HEK293 (cell line): ENCODE measurements around the gene PHLDB2.

Experiments used
- CTCF ChIA-PET: fragments of 350-600 bp; formaldehyde crosslinking; extraction: SDS; loops from one replicate; lab custom pipeline; 2021; ENCODE audit warnings: antibody characterized with exemption; lab: Yijun Ruan, JAX
- POLR2A ChIA-PET: fragments of 300-600 bp; formaldehyde crosslinking; extraction: SDS; loops from one replicate; lab custom pipeline; 2020; ENCODE audit warnings: antibody characterized with exemption, inconsistent platforms; lab: Yijun Ruan, JAX
- H3K27ac ChIP-seq: fragments of 200-500 bp; sonication (Bioruptor generic); 2 replicates; pipeline ENCODE4 v1.5.1; 2014; ENCODE audit warnings: low read depth, low read length, control low read depth, inconsistent platforms; ENCODE audit errors: extremely low read depth
- H3K36me3 ChIP-seq, 2 experiments: fragments of 200-500 bp in 1 of 2; sonication (Bioruptor generic) in 1 of 2; 1 replicate in 1 of 2; 2 replicates in 1 of 2; pipeline ENCODE4 v1.5.1; 2014 to 2017; ENCODE audit warnings: inconsistent platforms in 2 of 2, low read length in 2 of 2; ENCODE audit not compliant: control insufficient read depth in 2 of 2, insufficient read depth in 1 of 2
- H3K4me1 ChIP-seq: fragments of 200-500 bp; sonication (Bioruptor generic); 2 replicates; pipeline ENCODE4 v1.5.1; 2014; ENCODE audit warnings: mild to moderate bottlenecking, low read length, inconsistent platforms; ENCODE audit not compliant: control insufficient read depth, insufficient read depth
- H3K4me3 ChIP-seq: 2 replicates; pipeline ENCODE4 v1.5.1; 2011; ENCODE audit warnings: low read depth, mild to moderate bottlenecking, control low read depth, low read length, moderate library complexity
- H3K9me3 ChIP-seq: fragments of 200-500 bp; sonication (Bioruptor generic); 2 replicates; pipeline ENCODE4 v1.5.1; 2014; ENCODE audit warnings: low read depth, low read length, inconsistent platforms; ENCODE audit not compliant: control insufficient read depth, insufficient read depth
- GLI2 ChIP-seq: fragments of 450-650 bp; formaldehyde crosslinking; IDR thresholded peaks from 2 replicates; pipeline ENCODE4; 2017; ENCODE audit warnings: missing biosample characterization, missing genetic modification characterization, low read depth, borderline replicate concordance
- GLIS1 ChIP-seq: fragments of 450-650 bp; formaldehyde crosslinking; IDR thresholded peaks from 2 replicates; pipeline ENCODE4 v1.5.1; 2016; ENCODE audit warnings: missing biosample characterization, missing genetic modification characterization
- INSM2 ChIP-seq: fragments of 450-650 bp; formaldehyde crosslinking; IDR thresholded peaks from 2 replicates; pipeline ENCODE4 v1.5.1; 2016; ENCODE audit warnings: missing biosample characterization, missing genetic modification characterization
- PRDM10 ChIP-seq: fragments of 450-650 bp; formaldehyde crosslinking; IDR thresholded peaks from 2 replicates; pipeline ENCODE4 v1.5.1; 2016; ENCODE audit warnings: missing biosample characterization, missing genetic modification characterization
- PRDM6 ChIP-seq: fragments of 450-650 bp; formaldehyde crosslinking; IDR thresholded peaks from 2 replicates; pipeline ENCODE4 v1.5.1; 2017; ENCODE audit warnings: missing biosample characterization, missing genetic modification characterization
- TRIM28 ChIP-seq: IDR thresholded peaks from 2 replicates; pipeline ENCODE4 v1.6.1; 2011; ENCODE audit warnings: low read length, control low read depth, borderline replicate concordance
- ZBTB20 ChIP-seq: fragments of 450-650 bp; formaldehyde crosslinking; IDR thresholded peaks from 2 replicates; pipeline ENCODE4 v1.5.1; 2016; ENCODE audit warnings: missing biosample characterization, missing genetic modification characterization
- ZBTB21 ChIP-seq: fragments of 450-650 bp; formaldehyde crosslinking; IDR thresholded peaks from 2 replicates; pipeline ENCODE4 v1.5.1; 2017; ENCODE audit warnings: missing biosample characterization, missing genetic modification characterization
- ZNF157 ChIP-seq: fragments of 450-650 bp; formaldehyde crosslinking; IDR thresholded peaks from 2 replicates; pipeline ENCODE4 v1.5.1; 2016; ENCODE audit warnings: missing biosample characterization, missing genetic modification characterization
- ZNF19 ChIP-seq: fragments of 450-650 bp; formaldehyde crosslinking; IDR thresholded peaks from 2 replicates; pipeline ENCODE4; 2016; ENCODE audit warnings: missing biosample characterization, missing genetic modification characterization, low read depth
- ZNF221 ChIP-seq: fragments of 450-650 bp; formaldehyde crosslinking; IDR thresholded peaks from 2 replicates; pipeline ENCODE4 v1.5.1; 2017; ENCODE audit warnings: missing biosample characterization, missing genetic modification characterization, borderline replicate concordance
- ZNF292 ChIP-seq: fragments of 450-650 bp; formaldehyde crosslinking; IDR thresholded peaks from 2 replicates; pipeline ENCODE4 v1.5.1; 2016; ENCODE audit warnings: low read depth, missing biosample characterization, missing genetic modification characterization, borderline replicate concordance
- ZNF398 ChIP-seq: fragments of 450-650 bp; formaldehyde crosslinking; IDR thresholded peaks from 2 replicates; pipeline ENCODE4 v1.5.1; 2017; ENCODE audit warnings: missing biosample characterization, missing genetic modification characterization

PHLDB2 gene

GRCh38 chr3:111970376-111970775 lies 111.3 kb downstream of the PHLDB2 start (continued):
- no peak for TF ChIP-seq PRDM10 (tag by site-specific recombination)
- TF ChIP-seq GLI2 (tag by site-specific recombination) = no peak

GRCh38 chr3:111971533-111972130 lies 112.6 kb downstream of the PHLDB2 start:
- TF ChIP-seq ZBTB20 (tag by site-specific recombination) (peak; percentile 72), ZBTB21 (tag by site-specific recombination) (no peak), ZNF19 (tag by site-specific recombination) (no peak), TRIM28 (0 out of 2 replicates have a peak, but pooled peaks have one; percentile 36)
- no peak overlapping the region for H3K4me3 ChIP-seq
- CTCF ChIA-PET = interaction anchor here (0.6 to 6.0 kb wide), 4 partner anchors 11 to 254 kb away, joined by 3 to 107 read pairs (median 3); no protein-coding TSS in a partner anchor
- no peaks in the 10 kb centered on the region for H3K36me3 ChIP-seq
- no peaks in the 10 kb centered on the region for H3K4me1 ChIP-seq
- POLR2A ChIA-PET = no interaction called here
- H3K27ac ChIP-seq = no peak overlapping the region
- no peaks in the 10 kb centered on the region for H3K9me3 ChIP-seq

GRCh38 chr3:111972891-111973290 lies 113.8 kb downstream of the PHLDB2 start:
- Histone ChIP-seq H3K9me3 (no peaks in the 10 kb centered on the region), H3K27ac (no peak overlapping the region), H3K36me3 (no peaks in the 10 kb centered on the region), H3K4me3 (no peak overlapping the region), H3K4me1 (no peaks in the 10 kb centered on the region)
- POLR2A ChIA-PET = no interaction called here
- TF ChIP-seq PRDM6 = 0 out of 2 replicates have a peak, but pooled peaks have one; percentile 13
- TF ChIP-seq ZNF221 = no peak
- no peak for TF ChIP-seq ZNF157 (tag by site-specific recombination)
- TF ChIP-seq ZNF398 (tag by site-specific recombination) = 0 out of 2 replicates have a peak, but pooled peaks have one; percentile 14
- no peak for TF ChIP-seq INSM2
- peak; percentile 26; the same call in 1 of the 2 replicates for TF ChIP-seq GLIS1 (tag by site-specific recombination)
- TF ChIP-seq ZNF292 = no peak
- CTCF ChIA-PET = interaction anchor here (0.6 kb wide), 1 partner anchor 267 kb away, joined by 3 read pairs; no protein-coding TSS in a partner anchor
